ENCODE data around the gene HK3. TPM values are rescaled to one million over a fixed set of nuclear protein-coding genes. Genes with fewer than 3 reads are reported as not detected.

The HK3 gene
- total and polyA plus RNA-seq, 2 experiments from 2014 or later, result not detected

- TF ChIP-seq, protein P1, sequence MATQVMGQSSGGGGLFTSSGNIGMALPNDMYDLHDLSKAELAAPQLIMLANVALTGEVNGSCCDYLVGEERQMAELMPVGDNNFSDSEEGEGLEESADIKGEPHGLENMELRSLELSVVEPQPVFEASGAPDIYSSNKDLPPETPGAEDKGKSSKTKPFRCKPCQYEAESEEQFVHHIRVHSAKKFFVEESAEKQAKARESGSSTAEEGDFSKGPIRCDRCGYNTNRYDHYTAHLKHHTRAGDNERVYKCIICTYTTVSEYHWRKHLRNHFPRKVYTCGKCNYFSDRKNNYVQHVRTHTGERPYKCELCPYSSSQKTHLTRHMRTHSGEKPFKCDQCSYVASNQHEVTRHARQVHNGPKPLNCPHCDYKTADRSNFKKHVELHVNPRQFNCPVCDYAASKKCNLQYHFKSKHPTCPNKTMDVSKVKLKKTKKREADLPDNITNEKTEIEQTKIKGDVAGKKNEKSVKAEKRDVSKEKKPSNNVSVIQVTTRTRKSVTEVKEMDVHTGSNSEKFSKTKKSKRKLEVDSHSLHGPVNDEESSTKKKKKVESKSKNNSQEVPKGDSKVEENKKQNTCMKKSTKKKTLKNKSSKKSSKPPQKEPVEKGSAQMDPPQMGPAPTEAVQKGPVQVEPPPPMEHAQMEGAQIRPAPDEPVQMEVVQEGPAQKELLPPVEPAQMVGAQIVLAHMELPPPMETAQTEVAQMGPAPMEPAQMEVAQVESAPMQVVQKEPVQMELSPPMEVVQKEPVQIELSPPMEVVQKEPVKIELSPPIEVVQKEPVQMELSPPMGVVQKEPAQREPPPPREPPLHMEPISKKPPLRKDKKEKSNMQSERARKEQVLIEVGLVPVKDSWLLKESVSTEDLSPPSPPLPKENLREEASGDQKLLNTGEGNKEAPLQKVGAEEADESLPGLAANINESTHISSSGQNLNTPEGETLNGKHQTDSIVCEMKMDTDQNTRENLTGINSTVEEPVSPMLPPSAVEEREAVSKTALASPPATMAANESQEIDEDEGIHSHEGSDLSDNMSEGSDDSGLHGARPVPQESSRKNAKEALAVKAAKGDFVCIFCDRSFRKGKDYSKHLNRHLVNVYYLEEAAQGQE (IDR thresholded peaks at IDR 0.05; ENCODE audit: unreplicated experiment), result no peak
- TF ChIP-seq CREB1 (CRISPR knock-in tag; IDR thresholded peaks at IDR 0.05; ENCODE audit: low read depth), result no peak
- TF ChIP-seq POLR2AphosphoS5 (IDR thresholded peaks at IDR 0.05; ENCODE audit: low read depth), result no peak
- TF ChIP-seq ZNF114 (CRISPR knock-in tag; IDR thresholded peaks at IDR 0.05), result no peak
- TF ChIP-seq EZH2 (IDR thresholded peaks at IDR 0.05; ENCODE audit: low read depth, unreplicated experiment), result no peak
Observed at GRCh38 chr5:176849611-176850227, 49.4 kb downstream of the HK3 start (continued).

DNA sequence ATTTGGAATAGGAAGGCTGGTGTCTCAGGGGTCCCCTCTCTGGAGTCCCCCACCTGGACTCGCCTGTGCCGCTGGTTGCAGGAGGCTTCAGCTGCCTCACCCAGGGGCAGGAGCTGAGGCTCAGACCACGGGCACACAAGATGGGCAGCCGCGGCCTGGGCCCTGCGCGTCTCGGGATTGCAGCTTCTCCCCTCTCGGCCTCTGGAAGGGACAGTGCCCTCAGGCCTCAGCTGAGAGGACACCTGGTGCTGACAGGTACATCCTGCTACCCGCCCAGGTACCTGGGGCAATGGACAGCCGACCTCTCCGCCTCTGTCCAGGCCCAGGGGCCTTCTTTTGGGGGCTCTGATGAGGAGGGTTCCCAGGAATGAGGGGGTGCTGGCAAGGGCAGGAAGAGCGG, 50.5 kb downstream of the HK3 start:
- Mint-ChIP-seq H3K9me3 (no peaks in the 10 kb centered on the region; the same call in 2 of the 3 replicates), H3K27me3 (ENCODE audit: insufficient read depth, low read depth, poor library complexity) (peaks cover 14% of the 10 kb centered on the region), H3K36me3 (ENCODE audit: low read depth) (no peaks in the 10 kb centered on the region; the same call in 2 of the 3 replicates), H3K4me1 (peaks cover 8% of the 10 kb centered on the region), H3K27ac (no peak overlapping the region), H3K4me3 (no peak overlapping the region)
- Histone ChIP-seq H3K9me2 (ENCODE audit: insufficient read depth) (no peaks in the 10 kb centered on the region), H3K36me3 (ENCODE audit: insufficient read depth) (no peaks in the 10 kb centered on the region), H3K4me1 (ENCODE audit: insufficient read depth) (no peaks in the 10 kb centered on the region), H3K27ac (ENCODE audit: low read depth) (no peak overlapping the region), H3K4me3 (no peak overlapping the region), H3F3A (replicated peaks; ENCODE audit: low read depth) (no peaks in the 10 kb centered on the region), H4K20me1 (replicated peaks; ENCODE audit: insufficient read depth) (no peaks in the 10 kb centered on the region), H3K27me3 (ENCODE audit: insufficient read depth) (no peaks in the 10 kb centered on the region), H3K79me2 (replicated peaks; ENCODE audit: insufficient read depth) (no peaks in the 10 kb centered on the region), H2AFZ (no peak overlapping the region), H3K4me2 (no peak overlapping the region)
- no peak for DNase-seq (ENCODE audit: low spot score)
- TF ChIP-seq CREB1 (CRISPR knock-in tag; IDR thresholded peaks at IDR 0.05; ENCODE audit: low read depth) (no peak), ZNF331 (CRISPR knock-in tag; IDR thresholded peaks at IDR 0.05; ENCODE audit: low read depth) (no peak), ZNF114 (CRISPR knock-in tag; IDR thresholded peaks at IDR 0.05) (no peak)
- ATAC-seq, result no peak

GRCh38 chr5:176847726-176848290, 51.3 kb downstream of the HK3 start:
- ATAC-seq, result no peak
- Histone ChIP-seq H2AFZ (no peak overlapping the region), H3K27ac (ENCODE audit: low read depth) (no peak overlapping the region), H3K36me3 (ENCODE audit: insufficient read depth) (no peaks in the 10 kb centered on the region), H3K4me1 (ENCODE audit: insufficient read depth) (no peaks in the 10 kb centered on the region), H3K4me3 (no peak overlapping the region), H3K79me2 (replicated peaks; ENCODE audit: insufficient read depth) (no peaks in the 10 kb centered on the region), H3F3A (replicated peaks; ENCODE audit: low read depth) (no peaks in the 10 kb centered on the region), H4K20me1 (replicated peaks; ENCODE audit: insufficient read depth) (no peaks in the 10 kb centered on the region; the same call in 1 of the 2 replicates), H3K27me3 (ENCODE audit: insufficient read depth) (no peaks in the 10 kb centered on the region), H3K9me2 (ENCODE audit: insufficient read depth) (no peaks in the 10 kb centered on the region), H3K4me2 (no peak overlapping the region)
- no peak overlapping the region for H3K27ac Mint-ChIP-seq
- peaks cover 7% of the 10 kb centered on the region for H3K4me1 Mint-ChIP-seq
- no peaks in the 10 kb centered on the region; the same call in 2 of the 3 replicates for H3K36me3 Mint-ChIP-seq (ENCODE audit: low read depth)
- H3K27me3 Mint-ChIP-seq (ENCODE audit: insufficient read depth, low read depth, poor library complexity), result peaks cover 10% of the 10 kb centered on the region
- DNase-seq (ENCODE audit: low spot score), result peak; percentile 37
- H3K4me3 Mint-ChIP-seq, result no peak overlapping the region
- no peaks in the 10 kb centered on the region; the same call in 2 of the 3 replicates for H3K9me3 Mint-ChIP-seq
- TF ChIP-seq STAT1 (IDR thresholded peaks at IDR 0.05; ENCODE audit: unreplicated experiment), result no peak
- no peak for TF ChIP-seq ETS1 (IDR thresholded peaks at IDR 0.05)
- no peak for TF ChIP-seq ZNF331 (CRISPR knock-in tag; IDR thresholded peaks at IDR 0.05; ENCODE audit: low read depth)
- TF ChIP-seq NANOG (IDR thresholded peaks at IDR 0.05; ENCODE audit: borderline replicate concordance), result no peak
- TF ChIP-seq CREB1 (CRISPR knock-in tag; IDR thresholded peaks at IDR 0.05; ENCODE audit: low read depth), result no peak
- no peak for TF ChIP-seq JUNB (IDR thresholded peaks at IDR 0.05; ENCODE audit: unreplicated experiment)
- no peak for TF ChIP-seq EZH2 (IDR thresholded peaks at IDR 0.05; ENCODE audit: low read depth, unreplicated experiment)
- TF ChIP-seq, protein P1 (IDR thresholded peaks at IDR 0.05; ENCODE audit: unreplicated experiment), result no peak
- TF ChIP-seq, protein P2, sequence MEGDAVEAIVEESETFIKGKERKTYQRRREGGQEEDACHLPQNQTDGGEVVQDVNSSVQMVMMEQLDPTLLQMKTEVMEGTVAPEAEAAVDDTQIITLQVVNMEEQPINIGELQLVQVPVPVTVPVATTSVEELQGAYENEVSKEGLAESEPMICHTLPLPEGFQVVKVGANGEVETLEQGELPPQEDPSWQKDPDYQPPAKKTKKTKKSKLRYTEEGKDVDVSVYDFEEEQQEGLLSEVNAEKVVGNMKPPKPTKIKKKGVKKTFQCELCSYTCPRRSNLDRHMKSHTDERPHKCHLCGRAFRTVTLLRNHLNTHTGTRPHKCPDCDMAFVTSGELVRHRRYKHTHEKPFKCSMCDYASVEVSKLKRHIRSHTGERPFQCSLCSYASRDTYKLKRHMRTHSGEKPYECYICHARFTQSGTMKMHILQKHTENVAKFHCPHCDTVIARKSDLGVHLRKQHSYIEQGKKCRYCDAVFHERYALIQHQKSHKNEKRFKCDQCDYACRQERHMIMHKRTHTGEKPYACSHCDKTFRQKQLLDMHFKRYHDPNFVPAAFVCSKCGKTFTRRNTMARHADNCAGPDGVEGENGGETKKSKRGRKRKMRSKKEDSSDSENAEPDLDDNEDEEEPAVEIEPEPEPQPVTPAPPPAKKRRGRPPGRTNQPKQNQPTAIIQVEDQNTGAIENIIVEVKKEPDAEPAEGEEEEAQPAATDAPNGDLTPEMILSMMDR (conservative IDR thresholded peaks at IDR 0.05; ENCODE audit: low read depth in 2 of 2), result no peak
